ENCODE results near the gene TXNDC8. TPM values are rescaled to one million over a fixed set of nuclear protein-coding genes. Genes with fewer than 3 reads are reported as not detected.
"Not testable (repeated sequence)": the region's sequence is repeated elsewhere in the genome, so short reads cannot be mapped to it uniquely, and the experiment has no call there.

Gene TXNDC8
- total RNA-seq, 1 donor from 2014 or later, result not detected

DNA sequence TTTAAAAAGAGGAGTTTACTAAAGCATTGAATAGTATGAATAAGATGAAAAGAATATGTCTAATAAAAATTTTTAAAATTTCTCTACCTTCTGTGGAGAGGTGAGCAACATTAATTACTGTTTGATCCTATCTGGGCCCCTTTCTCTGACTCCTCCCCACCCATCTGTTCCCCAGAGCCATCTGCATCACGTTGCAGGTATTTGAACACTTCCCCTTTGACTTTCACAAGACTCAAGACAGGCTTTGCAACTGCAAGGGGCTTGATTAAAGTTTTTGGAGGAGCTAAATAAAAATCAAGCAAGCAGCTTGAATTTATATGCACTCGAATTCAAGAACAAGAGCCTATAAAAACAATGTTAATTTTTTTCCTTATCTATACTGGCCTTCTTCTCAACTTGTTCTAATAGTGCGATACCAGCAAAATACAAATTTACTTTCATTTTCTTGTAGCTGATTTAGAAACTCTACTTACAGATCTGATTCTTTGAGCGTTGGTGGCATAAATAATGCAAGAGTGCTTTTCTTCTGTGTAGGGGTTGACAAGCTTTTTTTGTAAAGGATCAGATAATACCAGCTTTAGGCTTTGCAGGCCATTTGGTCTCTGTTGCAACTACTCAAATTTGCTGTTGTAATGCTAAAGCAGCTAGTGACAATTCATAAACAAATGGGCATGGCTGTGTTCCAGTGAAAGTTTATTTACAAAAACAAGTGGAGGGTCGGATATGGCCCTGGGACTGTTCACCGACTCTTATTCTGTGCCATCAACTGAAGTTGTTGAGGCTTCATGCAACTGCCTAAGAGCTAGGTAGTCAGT, 21.2 kb downstream of the TXNDC8 start:
- DNase-seq (ENCODE audit: extremely low spot score, unreplicated experiment), result no peak
- Mint-ChIP-seq H3K36me3 (no peaks in the 10 kb centered on the region), H3K4me3 (no peak overlapping the region), H3K27ac (no peak overlapping the region), H3K27me3 (peaks cover 4% of the 10 kb centered on the region), H3K4me1 (ENCODE audit: unreplicated experiment) (no peaks in the 10 kb centered on the region), H3K9me3 (no peaks in the 10 kb centered on the region)
- no peak for TF ChIP-seq CTCF (conservative IDR thresholded peaks at IDR 0.05)

GRCh38 chr9:110311978-110312377, 25.7 kb downstream of the TXNDC8 start:
- not testable (repeated sequence) for H3K4me3 Mint-ChIP-seq; H3K36me3 Mint-ChIP-seq; H3K4me1 Mint-ChIP-seq (ENCODE audit: unreplicated experiment); H3K9me3 Mint-ChIP-seq; H3K27me3 Mint-ChIP-seq; H3K27ac Mint-ChIP-seq; DNase-seq (ENCODE audit: extremely low spot score, unreplicated experiment)

DNA sequence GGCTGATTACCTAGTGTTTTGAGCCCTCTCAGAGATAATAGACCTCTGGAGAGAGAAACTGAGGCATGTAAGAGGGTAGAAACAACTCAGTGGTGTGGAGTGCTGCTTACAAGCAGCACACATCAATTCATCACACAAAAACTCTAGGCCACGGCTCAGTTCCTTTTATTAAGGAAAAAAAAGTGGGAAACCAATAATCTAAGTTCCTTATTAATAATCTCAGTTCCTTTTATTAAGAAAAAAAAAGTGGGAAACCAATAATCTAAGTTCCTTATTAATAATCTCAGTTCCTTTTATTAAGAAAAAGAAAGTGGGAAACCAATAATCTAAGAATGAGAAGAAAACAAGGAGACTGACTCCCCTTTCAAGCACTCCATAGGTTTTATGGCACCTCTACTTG, 28.0 kb downstream of the TXNDC8 start:
- Mint-ChIP-seq H3K4me3 (no peak overlapping the region), H3K9me3 (peaks cover 6% of the 10 kb centered on the region), H3K4me1 (ENCODE audit: unreplicated experiment) (no peaks in the 10 kb centered on the region), H3K27me3 (no peaks in the 10 kb centered on the region), H3K27ac (no peak overlapping the region), H3K36me3 (no peaks in the 10 kb centered on the region)
- no peak for DNase-seq (ENCODE audit: extremely low spot score, unreplicated experiment)
- no peak for TF ChIP-seq CTCF (conservative IDR thresholded peaks at IDR 0.05)

GRCh38 chr9:110308633-110309038, 29.0 kb downstream of the TXNDC8 start:
- H3K27ac Mint-ChIP-seq, result no peak overlapping the region
- TF ChIP-seq CTCF (conservative IDR thresholded peaks at IDR 0.05), result no peak
- no peaks in the 10 kb centered on the region for H3K27me3 Mint-ChIP-seq
- no peak for DNase-seq (ENCODE audit: extremely low spot score, unreplicated experiment)
- H3K4me3 Mint-ChIP-seq, result no peak overlapping the region
- no peaks in the 10 kb centered on the region for H3K4me1 Mint-ChIP-seq (ENCODE audit: unreplicated experiment)
- no peaks in the 10 kb centered on the region for H3K36me3 Mint-ChIP-seq
- peaks cover 6% of the 10 kb centered on the region for H3K9me3 Mint-ChIP-seq

GRCh38 chr9:110307191-110307590, 30.5 kb downstream of the TXNDC8 start:
- Mint-ChIP-seq H3K4me1 (ENCODE audit: unreplicated experiment) (no peaks in the 10 kb centered on the region), H3K27ac (no peak overlapping the region)

More at GRCh38 chr9:110307191-110307590, 30.5 kb downstream of the TXNDC8 start:
- Mint-ChIP-seq H3K9me3 (peaks cover 6% of the 10 kb centered on the region), H3K36me3 (no peaks in the 10 kb centered on the region), H3K4me3 (no peak overlapping the region), H3K27me3 (no peaks in the 10 kb centered on the region)
- DNase-seq (ENCODE audit: extremely low spot score, unreplicated experiment), result no peak
- no peak for TF ChIP-seq CTCF (conservative IDR thresholded peaks at IDR 0.05)
